Gastroesophageal sphincter (tissue), 3 donors: ENCODE measurements around the gene CR2.

Source experiments
- CTCF ChIP-seq, 4 experiments: fragments of 200-600 bp in 2 of 4; fragments of 450-650 bp in 2 of 4; sonication (generic) in 1 of 4; IDR thresholded peaks; one replicate each; pipeline ENCODE4 v1.5.1; 2017 to 2019; ENCODE audit warnings: antibody characterized with exemption in 4 of 4, mild to moderate bottlenecking in 2 of 4, moderate library complexity in 2 of 4
- POLR2A ChIP-seq, 2 donors: fragments of 450-650 bp; IDR thresholded peaks; one replicate each; pipeline ENCODE4 v1.6.1; 2017; ENCODE audit warnings: antibody characterized with exemption in 2 of 2, mild to moderate bottlenecking in 2 of 2, moderate library complexity in 1 of 2

DNA sequence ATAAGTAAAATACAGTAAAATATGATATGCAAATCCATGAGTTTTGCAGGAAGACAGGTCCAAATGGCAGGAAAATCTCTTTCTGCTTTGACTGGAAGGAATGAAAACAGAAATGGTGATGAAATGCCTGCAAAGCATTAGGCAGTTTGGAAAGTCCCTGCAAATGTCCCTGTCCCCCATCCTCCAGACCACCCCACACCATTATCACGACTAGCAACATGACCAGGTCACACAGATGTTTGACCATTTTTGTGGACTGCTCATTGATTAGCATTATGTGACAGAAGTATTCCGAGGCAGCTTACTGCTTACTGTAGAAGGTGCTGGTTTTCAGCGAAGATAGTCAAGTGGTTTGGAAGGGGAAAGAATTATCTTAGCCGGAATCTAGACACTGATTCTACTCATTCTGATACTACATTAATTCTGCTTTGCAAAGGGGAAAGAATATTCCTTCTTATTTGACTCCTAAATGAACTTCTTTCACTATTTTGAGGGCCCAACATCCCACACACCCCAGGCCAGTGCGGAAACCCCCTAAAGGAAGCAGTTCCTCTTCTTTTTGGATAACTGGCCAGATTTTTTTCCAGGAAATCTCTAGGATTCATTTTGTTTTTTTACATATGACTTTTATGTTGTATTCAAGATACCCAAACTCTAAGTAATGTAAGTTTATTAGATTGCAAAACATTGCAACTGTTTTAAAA lies 9.5 kb upstream of the CR2 start:
- TF ChIP-seq POLR2A (IDR thresholded peaks at IDR 0.05), result no peak
- no peak for TF ChIP-seq CTCF (IDR thresholded peaks at IDR 0.05)
